Astrocyte (in vitro differentiated cells and primary cell): ENCODE results near the gene LZTFL1.

Experiments
- EZH2 ChIP-seq: IDR thresholded peaks from 2 replicates; pipeline ENCODE4 v1.6.1; 2012; ENCODE audit warnings: mild to moderate bottlenecking, low read length, inconsistent platforms; ENCODE audit not compliant: insufficient read depth
- TF ChIP-seq, protein P1 (sequence below): IDR thresholded peaks from 2 replicates; pipeline ENCODE4 v1.5.1; 2011; ENCODE audit warnings: low read depth, mild to moderate bottlenecking, inconsistent platforms, low read length, moderate library complexity; ENCODE audit not compliant: insufficient read depth

- no peak for TF ChIP-seq EZH2
- TF ChIP-seq, protein P1, sequence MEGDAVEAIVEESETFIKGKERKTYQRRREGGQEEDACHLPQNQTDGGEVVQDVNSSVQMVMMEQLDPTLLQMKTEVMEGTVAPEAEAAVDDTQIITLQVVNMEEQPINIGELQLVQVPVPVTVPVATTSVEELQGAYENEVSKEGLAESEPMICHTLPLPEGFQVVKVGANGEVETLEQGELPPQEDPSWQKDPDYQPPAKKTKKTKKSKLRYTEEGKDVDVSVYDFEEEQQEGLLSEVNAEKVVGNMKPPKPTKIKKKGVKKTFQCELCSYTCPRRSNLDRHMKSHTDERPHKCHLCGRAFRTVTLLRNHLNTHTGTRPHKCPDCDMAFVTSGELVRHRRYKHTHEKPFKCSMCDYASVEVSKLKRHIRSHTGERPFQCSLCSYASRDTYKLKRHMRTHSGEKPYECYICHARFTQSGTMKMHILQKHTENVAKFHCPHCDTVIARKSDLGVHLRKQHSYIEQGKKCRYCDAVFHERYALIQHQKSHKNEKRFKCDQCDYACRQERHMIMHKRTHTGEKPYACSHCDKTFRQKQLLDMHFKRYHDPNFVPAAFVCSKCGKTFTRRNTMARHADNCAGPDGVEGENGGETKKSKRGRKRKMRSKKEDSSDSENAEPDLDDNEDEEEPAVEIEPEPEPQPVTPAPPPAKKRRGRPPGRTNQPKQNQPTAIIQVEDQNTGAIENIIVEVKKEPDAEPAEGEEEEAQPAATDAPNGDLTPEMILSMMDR: no peak
Measured at GRCh38 chr3:45795509-45795881, 46.4 kb downstream of the LZTFL1 start.
